GM10847 (cell line): ENCODE measurements around the gene CETP.

ENCODE experiments used
- POLR2A ChIP-seq: IDR thresholded peaks from 2 replicates; pipeline ENCODE4 v1.6.1; 2011; ENCODE audit not compliant: insufficient read length; ENCODE audit errors: extremely low read depth

The CETP gene

GRCh38 chr16:56931271-56931891 lies 30.4 kb upstream of the CETP start:
- no peak for TF ChIP-seq POLR2A

GRCh38 chr16:56931892-56932720 lies 29.6 kb upstream of the CETP start, which contains the start of gene HERPUD1:
Gene HERPUD1, plus strand, starts transcription at chr16:56932142. Its CDS starts 103 bp downstream, at chr16:56932245.
- TF ChIP-seq POLR2A = peak; percentile 99

- peak; percentile 23 for TF ChIP-seq POLR2A
These were observed 28.8 kb upstream of the CETP start for GRCh38 chr16:56932721-56933619.

- no peak for TF ChIP-seq POLR2A
These were observed 27.7 kb upstream of the CETP start for GRCh38 chr16:56933828-56934598.

- TF ChIP-seq POLR2A = no peak
These were observed 26.5 kb upstream of the CETP start for GRCh38 chr16:56935201-56935600.

GRCh38 chr16:56936491-56936890 lies 25.3 kb upstream of the CETP start:
- no peak for TF ChIP-seq POLR2A

GRCh38 chr16:56936950-56937349 lies 24.8 kb upstream of the CETP start:
- TF ChIP-seq POLR2A = no peak

- TF ChIP-seq POLR2A = no peak
These were observed 22.9 kb upstream of the CETP start for GRCh38 chr16:56938664-56939513.

- TF ChIP-seq POLR2A = no peak
These were observed 21.9 kb upstream of the CETP start for GRCh38 chr16:56939801-56940200.

GRCh38 chr16:56941092-56941491 lies 20.7 kb upstream of the CETP start:
- TF ChIP-seq POLR2A = no peak

GRCh38 chr16:56941856-56942331 lies 19.9 kb upstream of the CETP start:
- TF ChIP-seq POLR2A = no peak

- no peak for TF ChIP-seq POLR2A
These were observed 17.9 kb upstream of the CETP start for GRCh38 chr16:56943761-56944375.
